Glutamatergic neuron (in vitro differentiated cells): ENCODE measurements around the gene SPPL2B. TPM values are rescaled to one million over a fixed set of nuclear protein-coding genes. Genes with fewer than 3 reads are reported as not detected.

Source experiments
- total RNA-seq: library from RNA; stranded (reverse); fragmentation: NEBNext Ultra II Directional; extraction: Animal tissue kit (Norgen Biotek cat#: 25700); gene quantifications from one replicate; pipeline ENCODE4 v1.2.1, GENCODE V29; 2021; ENCODE audit not compliant: unreplicated experiment

The SPPL2B gene
- total RNA-seq, 1 donor from 2014 or later = 166 TPM

Other genes starting within 250 kb of the SPPL2B start
- gene MOB3A, start 232.4 kb upstream of the SPPL2B start, total RNA-seq = 66.0 TPM
- gene IZUMO4, start 231.8 kb upstream of the SPPL2B start, total RNA-seq = 10.6 TPM
- gene AP3D1, start 177.1 kb upstream of the SPPL2B start, total RNA-seq = 133 TPM
- 71.4 TPM for gene DOT1L, start 164.8 kb upstream of the SPPL2B start, total RNA-seq
- 164 TPM for gene PLEKHJ1, start 92.4 kb upstream of the SPPL2B start, total RNA-seq
- gene SF3A2, start 91.9 kb upstream of the SPPL2B start, total RNA-seq = 101 TPM
- gene AMH, start 79.4 kb upstream of the SPPL2B start, total RNA-seq = 11.0 TPM
- gene JSRP1, start 72.3 kb upstream of the SPPL2B start, total RNA-seq = not detected
- not detected for gene PEAK3, start 46.5 kb upstream of the SPPL2B start, total RNA-seq
- 0.25 TPM for gene LINGO3, start 20.5 kb upstream of the SPPL2B start, total RNA-seq
- gene LSM7, start 98 bp upstream of the SPPL2B start, total RNA-seq = 105 TPM
- 0.29 TPM for gene TMPRSS9, start 31.6 kb downstream of the SPPL2B start, total RNA-seq
- 91.5 TPM for gene TIMM13, start 98.9 kb downstream of the SPPL2B start, total RNA-seq
- gene LMNB2, start 128.3 kb downstream of the SPPL2B start, total RNA-seq = 45.8 TPM
- gene GADD45B, start 147.4 kb downstream of the SPPL2B start, total RNA-seq = 3.8 TPM